ENCODE data around the gene NPFFR1.

The NPFFR1 gene

DNA sequence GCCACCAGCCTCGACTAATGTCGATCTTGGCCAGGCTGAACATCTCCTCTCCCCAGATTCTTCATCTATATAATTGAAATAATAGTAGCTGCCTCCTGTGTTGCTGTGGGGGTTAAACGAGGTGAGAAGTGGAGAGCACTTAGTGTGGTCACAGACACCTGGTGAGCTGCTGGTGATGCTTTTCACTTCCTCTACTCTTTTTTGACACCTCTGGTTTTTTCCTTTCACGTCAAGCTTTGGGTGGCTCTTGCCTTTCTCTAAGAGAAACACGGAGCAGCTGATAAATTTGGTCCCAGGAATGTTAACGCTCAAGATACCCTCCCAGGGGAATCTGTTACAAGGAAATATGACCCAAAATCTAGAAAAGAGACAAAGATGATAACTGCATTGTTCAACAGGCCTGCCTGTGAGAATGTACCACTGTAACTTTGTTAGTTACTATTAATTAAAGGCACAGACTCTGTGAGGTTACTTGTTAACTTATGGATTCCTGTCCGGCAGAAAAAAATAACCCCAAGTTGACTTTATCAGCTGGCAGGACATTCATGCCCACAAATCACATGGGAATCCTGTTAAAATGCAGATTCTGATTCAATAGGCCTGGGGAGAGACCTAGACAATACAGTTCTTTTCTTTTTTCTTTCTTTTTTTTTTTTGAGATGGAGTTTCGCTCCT is 9.5 kb upstream of the NPFFR1 start:
- peak in 1 of 2 donors; percentile 13 for DNase-seq (ENCODE audit: low read depth in 2 of 2)
- TF ChIP-seq, protein P1, sequence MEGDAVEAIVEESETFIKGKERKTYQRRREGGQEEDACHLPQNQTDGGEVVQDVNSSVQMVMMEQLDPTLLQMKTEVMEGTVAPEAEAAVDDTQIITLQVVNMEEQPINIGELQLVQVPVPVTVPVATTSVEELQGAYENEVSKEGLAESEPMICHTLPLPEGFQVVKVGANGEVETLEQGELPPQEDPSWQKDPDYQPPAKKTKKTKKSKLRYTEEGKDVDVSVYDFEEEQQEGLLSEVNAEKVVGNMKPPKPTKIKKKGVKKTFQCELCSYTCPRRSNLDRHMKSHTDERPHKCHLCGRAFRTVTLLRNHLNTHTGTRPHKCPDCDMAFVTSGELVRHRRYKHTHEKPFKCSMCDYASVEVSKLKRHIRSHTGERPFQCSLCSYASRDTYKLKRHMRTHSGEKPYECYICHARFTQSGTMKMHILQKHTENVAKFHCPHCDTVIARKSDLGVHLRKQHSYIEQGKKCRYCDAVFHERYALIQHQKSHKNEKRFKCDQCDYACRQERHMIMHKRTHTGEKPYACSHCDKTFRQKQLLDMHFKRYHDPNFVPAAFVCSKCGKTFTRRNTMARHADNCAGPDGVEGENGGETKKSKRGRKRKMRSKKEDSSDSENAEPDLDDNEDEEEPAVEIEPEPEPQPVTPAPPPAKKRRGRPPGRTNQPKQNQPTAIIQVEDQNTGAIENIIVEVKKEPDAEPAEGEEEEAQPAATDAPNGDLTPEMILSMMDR (IDR thresholded peaks at IDR 0.05; ENCODE audit: low read depth, low read length) = no peak
- no peak overlapping the region for H3K4me3 ChIP-seq (replicated peaks in 1 of 2; ENCODE audit: low read depth in 2 of 2, low read length in 2 of 2)

DNA sequence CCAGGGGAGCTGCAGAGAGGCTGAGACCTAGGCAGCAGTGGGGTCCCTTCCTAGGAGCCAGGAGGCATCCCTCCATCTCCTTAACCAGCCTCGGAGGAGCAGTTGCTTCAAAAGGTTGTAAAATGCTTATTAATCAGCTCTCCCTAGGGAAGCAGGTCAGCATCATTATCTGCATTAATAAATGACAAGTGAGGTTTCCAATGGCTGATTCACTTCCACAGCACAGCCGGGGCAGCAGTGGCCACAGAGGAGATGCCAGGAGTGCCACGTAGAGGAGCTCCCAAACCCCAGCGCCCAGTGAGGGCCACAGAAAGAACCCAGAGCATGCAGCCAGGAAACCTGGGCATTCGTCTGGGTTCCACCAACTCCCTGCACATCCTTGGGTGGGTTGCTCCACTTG is 8.2 kb upstream of the NPFFR1 start:
- DNase-seq (ENCODE audit: low read depth in 2 of 2) = no peak
- H3K4me3 ChIP-seq (replicated peaks in 1 of 2; ENCODE audit: low read depth in 2 of 2, low read length in 2 of 2) = no peak overlapping the region
- TF ChIP-seq, protein P1 (IDR thresholded peaks at IDR 0.05; ENCODE audit: low read depth, low read length) = no peak

DNA sequence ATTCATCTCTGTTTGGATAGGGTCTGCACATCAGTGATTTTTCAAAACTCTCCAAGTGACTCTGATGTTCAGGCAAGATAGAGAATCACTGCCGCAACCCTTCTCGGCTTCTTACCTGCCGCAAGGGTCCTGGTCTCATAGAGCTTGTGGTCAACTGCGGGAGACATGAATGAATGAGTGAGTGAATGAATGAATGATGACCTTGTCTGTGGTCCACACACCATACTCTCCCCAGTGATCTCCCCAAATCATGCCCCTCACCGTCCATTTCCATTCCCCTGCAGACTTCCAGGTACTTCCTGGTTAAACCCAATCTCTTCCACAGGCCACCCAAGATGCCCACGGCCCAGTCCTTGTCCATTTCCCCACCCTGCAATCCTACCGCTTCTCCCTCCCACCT is 5.9 kb upstream of the NPFFR1 start:
- DNase-seq (ENCODE audit: low read depth in 2 of 2) = no peak
- H3K4me3 ChIP-seq (replicated peaks in 1 of 2; ENCODE audit: low read depth in 2 of 2, low read length in 2 of 2) = no peak overlapping the region
- TF ChIP-seq, protein P1 (IDR thresholded peaks at IDR 0.05; ENCODE audit: low read depth, low read length) = no peak

DNA sequence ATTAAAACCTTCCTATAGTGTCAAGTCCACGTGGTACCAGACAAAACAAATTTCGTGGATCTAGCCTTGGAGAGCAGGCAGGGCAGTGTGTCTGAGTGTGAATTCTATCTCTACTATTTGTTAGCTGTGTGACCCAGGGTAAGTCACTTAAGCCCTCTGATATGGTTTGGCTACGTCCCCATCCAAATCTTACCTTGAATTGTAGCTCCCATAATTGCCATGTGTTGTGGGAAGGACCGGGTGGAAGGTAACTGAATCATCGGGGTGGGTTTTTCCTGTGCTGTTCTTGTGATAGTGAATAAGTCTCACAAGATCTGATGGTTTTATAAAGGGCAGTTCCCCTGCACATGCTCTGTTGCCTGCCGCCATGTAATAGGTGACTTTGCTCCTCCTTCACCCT is 2.8 kb upstream of the NPFFR1 start:
- no peak for DNase-seq (ENCODE audit: low read depth in 2 of 2)
- TF ChIP-seq, protein P1 (IDR thresholded peaks at IDR 0.05; ENCODE audit: low read depth, low read length) = no peak
- no peak overlapping the region for H3K4me3 ChIP-seq (replicated peaks in 1 of 2; ENCODE audit: low read depth in 2 of 2, low read length in 2 of 2)

DNA sequence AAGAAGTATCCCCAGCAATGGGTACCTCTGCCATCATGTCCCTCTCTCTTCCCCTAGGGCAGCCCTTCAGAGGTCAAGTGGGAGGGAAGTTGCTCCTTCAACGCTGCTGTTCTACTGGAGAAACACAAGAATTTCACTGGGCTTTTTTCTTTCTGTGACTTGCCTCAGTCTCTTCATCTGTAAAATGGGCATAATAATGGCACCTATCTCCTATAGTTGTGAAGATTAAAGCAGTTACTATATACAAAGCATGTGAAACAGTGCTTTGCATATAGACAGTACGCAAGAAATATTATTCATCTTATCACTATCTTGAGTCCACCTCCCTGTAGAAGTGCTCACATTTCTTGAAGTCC is 1.6 kb upstream of the NPFFR1 start:
- TF ChIP-seq, protein P1 (IDR thresholded peaks at IDR 0.05; ENCODE audit: low read depth, low read length) = no peak
- no peak for DNase-seq (ENCODE audit: low read depth in 2 of 2)

DNA sequence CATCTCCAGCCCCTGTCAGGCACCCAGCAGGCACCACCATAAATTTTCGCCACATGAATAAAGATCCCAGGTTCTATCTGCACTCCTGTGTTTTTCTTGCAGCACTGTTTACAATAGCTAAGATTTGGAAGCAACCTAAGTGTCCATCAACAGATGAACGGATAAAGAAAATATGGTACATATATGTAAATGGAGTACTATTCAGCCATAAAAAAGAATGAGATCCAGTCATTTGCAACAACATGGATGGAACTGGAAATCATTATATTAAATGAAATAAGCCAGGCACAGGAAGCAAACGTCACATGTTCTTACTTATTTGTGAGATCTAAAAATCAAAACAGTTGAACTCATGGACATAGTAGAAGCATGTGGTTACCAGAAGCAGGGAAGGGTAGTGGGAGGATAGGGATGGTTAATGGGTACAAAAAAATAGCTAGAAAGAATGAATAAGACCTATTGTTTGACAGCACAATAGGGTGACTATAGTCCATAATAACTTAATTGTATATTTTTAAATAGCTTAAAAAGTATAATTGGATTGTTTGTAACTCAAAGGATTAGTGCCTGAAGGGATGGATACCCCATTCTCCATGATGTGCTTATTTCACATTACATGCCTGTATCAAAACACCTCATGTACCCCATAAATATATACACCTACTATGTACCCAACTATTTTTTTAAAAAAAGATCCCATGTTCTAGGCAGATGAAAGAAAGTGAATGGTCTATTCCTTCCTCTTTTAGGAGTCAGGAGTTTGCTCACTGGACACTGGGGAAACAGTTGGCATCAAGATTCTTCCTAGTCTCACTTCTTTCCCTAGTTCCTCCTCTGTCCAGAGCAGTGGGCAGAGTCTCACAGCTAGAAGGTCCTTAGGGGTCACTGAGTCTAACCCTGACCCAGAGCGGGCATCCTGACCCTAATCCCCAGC is 1.0 kb upstream of the NPFFR1 start:
- TF ChIP-seq, protein P1 (IDR thresholded peaks at IDR 0.05; ENCODE audit: low read depth, low read length) = no peak
- no peak for DNase-seq (ENCODE audit: low read depth in 2 of 2)
- H3K4me3 ChIP-seq (replicated peaks in 1 of 2; ENCODE audit: low read depth in 2 of 2, low read length in 2 of 2) = no peak overlapping the region

More for the DNA sequence above, 1.6 kb upstream of the NPFFR1 start:
- H3K4me3 ChIP-seq (replicated peaks in 1 of 2; ENCODE audit: low read depth in 2 of 2, low read length in 2 of 2) = no peak overlapping the region

Measured in cardiac fibroblast (primary cell).